K562 (cell line): ENCODE measurements around the gene ITSN1. TPM values are rescaled to one million over a fixed set of nuclear protein-coding genes. Genes with fewer than 3 reads are reported as not detected.

Experiments used
- ATAC-seq: fragments of 200-7000 bp; cut with Tn5 transposase; 3 replicates; pipeline ENCODE4 v1.9.1; 2020; ENCODE audit warnings: moderate library complexity
- BruUV-seq: library from RNA; stranded (reverse); fragments of 400-500 nt; replicated peaks from 2 replicates; lab custom pipeline; 2021; lab: Mats Ljungman, UMichigan
- CTCF ChIA-PET: fragments of 300-600 bp; formaldehyde crosslinking; extraction: SDS; loops from one replicate; lab custom pipeline; 2021; ENCODE audit warnings: low intra/inter-chr PET ratio; lab: Yijun Ruan, JAX
- POLR2A ChIA-PET: fragments of 300-600, 350-650 bp; sonication (Branson Sonifier 250); formaldehyde crosslinking; extraction: SDS; loops from one replicate; lab custom pipeline; 2021; ENCODE audit warnings: antibody characterized with exemption, inconsistent platforms; lab: Yijun Ruan, JAX
- DNase-seq, 4 experiments: peaks; one replicate each; pipeline versions ENCODE4 v3.0.0 to v3.0.0-alpha.2; 2011 to 2018; ENCODE audit warnings: low spot score in 3 of 4, mixed read lengths in 3 of 4; ENCODE audit errors: extremely low read depth in 1 of 4
- FAIRE-seq: peaks from 2 replicates; lab custom pipeline; 2011; peaks lifted over from hg19 to GRCh38; lab: Jason Lieb, UNC
- H2AFZ ChIP-seq: 2 replicates; pipeline ENCODE4 v1.6.0; 2011; ENCODE audit warnings: low read depth, low read length, control low read depth, inconsistent platforms
- H3K27ac ChIP-seq: fragments of 200-600 bp; 3 replicates; pipeline ENCODE4 v1.8.0; 2011; ENCODE audit warnings: low read depth, mild to moderate bottlenecking, control low read depth, inconsistent platforms, low read length, moderate library complexity, mixed read lengths; ENCODE audit errors: extremely low read depth
- H3K27me3 ChIP-seq, 2 experiments: fragments of 300-600 bp in 1 of 2; 2 replicates in 1 of 2; 3 replicates in 1 of 2; pipeline versions ENCODE4 v1.6.0 to v1.8.0; 2011; ENCODE audit warnings: inconsistent platforms in 2 of 2, low read length in 2 of 2, mild to moderate bottlenecking in 1 of 2, mixed read lengths in 1 of 2, moderate library complexity in 1 of 2; ENCODE audit not compliant: control insufficient read depth in 2 of 2, insufficient read depth in 2 of 2
- H3K36me3 ChIP-seq: fragments of 300-600 bp; 3 replicates; pipeline ENCODE4 v1.8.0; 2011; ENCODE audit warnings: mild to moderate bottlenecking, low read length, inconsistent platforms; ENCODE audit not compliant: control insufficient read depth, insufficient read depth
- H3K4me1 ChIP-seq, 2 experiments: fragments of 200-600 bp in 1 of 2; replicated peaks in 1 of 2; 2 replicates in 1 of 2; 3 replicates in 1 of 2; pipeline versions ENCODE4 v1.5.1 to v1.8.0; 2011; ENCODE audit warnings: inconsistent platforms in 2 of 2, low read length in 2 of 2, mild to moderate bottlenecking in 1 of 2, mixed read lengths in 1 of 2, moderate library complexity in 1 of 2; ENCODE audit not compliant: control insufficient read depth in 2 of 2, insufficient read depth in 2 of 2
- H3K4me2 ChIP-seq: 2 replicates; pipeline ENCODE4 v1.6.1; 2011; ENCODE audit warnings: low read length, control low read depth, inconsistent platforms, mixed read lengths; ENCODE audit not compliant: insufficient read depth
- H3K4me3 ChIP-seq: fragments of 200-600 bp; sonication (generic), shearing (Covaris generic); 2 replicates; pipeline ENCODE4 v1.5.1; 2016; ENCODE audit warnings: control low read depth, inconsistent platforms
- H3K79me2 ChIP-seq: fragments of 200-600 bp; 3 replicates; pipeline ENCODE4 v1.8.0; 2011; ENCODE audit warnings: low read length, inconsistent platforms; ENCODE audit not compliant: control insufficient read depth, insufficient read depth
- H3K9ac ChIP-seq, 2 experiments: 2 replicates each; pipeline versions ENCODE4 v1.6.0 to v1.6.1; 2011; ENCODE audit warnings: low read depth in 2 of 2, low read length in 2 of 2, control low read depth in 1 of 2, inconsistent platforms in 1 of 2, mild to moderate bottlenecking in 1 of 2, mixed read lengths in 1 of 2; ENCODE audit not compliant: insufficient read depth in 1 of 2
- H3K9me1 ChIP-seq: one replicate; pipeline ENCODE4 v1.6.0; 2011; ENCODE audit warnings: inconsistent platforms, mild to moderate bottlenecking, low read length, moderate library complexity; ENCODE audit not compliant: control insufficient read depth, insufficient read depth
- H3K9me3 ChIP-seq: replicated peaks from 2 replicates; pipeline ENCODE4 v1.5.1; 2011; ENCODE audit warnings: low read depth, low read length, inconsistent platforms; ENCODE audit not compliant: control insufficient read depth, insufficient read depth
- H4K20me1 ChIP-seq: replicated peaks from 2 replicates; pipeline ENCODE4 v1.6.1; 2011; ENCODE audit warnings: low read length, inconsistent platforms, mixed read lengths; ENCODE audit not compliant: control insufficient read depth, insufficient read depth
- ARHGAP35 ChIP-seq: fragments of 450-650 bp; IDR thresholded peaks from 2 replicates; pipeline ENCODE4 v1.6.1; 2018; ENCODE audit not compliant: partially characterized antibody
- CBFB ChIP-seq: sonication (generic); formaldehyde crosslinking; IDR thresholded peaks from 2 replicates; pipeline ENCODE4 v1.4.0; 2020; ENCODE audit warnings: mild to moderate bottlenecking, missing genetic modification reagents
- MCM3 ChIP-seq: fragments of 450-650 bp; IDR thresholded peaks from 2 replicates; pipeline ENCODE4 v1.6.1; 2016
- PHF8 ChIP-seq: fragments of 200-600 bp; sonication (generic); IDR thresholded peaks from 2 replicates; pipeline ENCODE4 v1.6.1; 2012; ENCODE audit warnings: mixed run types, mild to moderate bottlenecking, inconsistent platforms, low read length, moderate library complexity, borderline replicate concordance
- RHOXF2B ChIP-seq: fragments of 250-450 bp; sonication (Bioruptor Pico); conservative IDR thresholded peaks from 2 replicates; pipeline ENCODE4 v1.5.1; 2021
- SMAD3 ChIP-seq: fragments of 450-650 bp; formaldehyde crosslinking; conservative IDR thresholded peaks from 2 replicates; pipeline ENCODE4 v1.4.0; 2020; ENCODE audit warnings: mild to moderate bottlenecking
- SMAD4 ChIP-seq: fragments of 250-450 bp; sonication (Bioruptor Pico); conservative IDR thresholded peaks from 2 replicates; pipeline ENCODE4 v1.8.0; 2021; ENCODE audit warnings: inconsistent platforms, mild to moderate bottlenecking, moderate library complexity
- SRSF9 ChIP-seq: fragments of 200-400 bp; formaldehyde crosslinking; IDR thresholded peaks from 2 replicates; pipeline ENCODE4 v1.6.1; 2017; ENCODE audit warnings: low read depth, low read length, borderline replicate concordance
- TBL1XR1 ChIP-seq, 2 experiments: IDR thresholded peaks; 2 replicates each; pipeline ENCODE4 v1.6.1; 2012; ENCODE audit warnings: improper control_type of control experiment in 2 of 2, low read length in 2 of 2, mild to moderate bottlenecking in 1 of 2
- ZBTB33 ChIP-seq: sonication (generic); formaldehyde crosslinking; IDR thresholded peaks from 2 replicates; pipeline ENCODE4 v1.8.1; 2023; ENCODE audit warnings: mild to moderate bottlenecking, missing genetic modification reagents
- ZNF436 ChIP-seq: fragments of 250-450, 450-650 bp; sonication (Bioruptor Pico); formaldehyde crosslinking; IDR thresholded peaks from 2 replicates; pipeline ENCODE4 v1.7.0; 2020; ENCODE audit warnings: mild to moderate bottlenecking
- ZNF696 ChIP-seq: fragments of 250-450 bp; sonication (Bioruptor Pico); conservative IDR thresholded peaks from 2 replicates; pipeline ENCODE4 v1.4.0; 2020; ENCODE audit warnings: mild to moderate bottlenecking, moderate library complexity
- WGBS: fragments of 100-300 bp; shearing (Covaris generic); methylation state at CpG from one replicate; pipeline ENCODE4 v1.1.6; 2016; ENCODE audit warnings: low coverage, mixed read lengths; ENCODE audit not compliant: insufficient coverage; ENCODE audit errors: missing lambda C conversion rate; 5-methylcytosine and 5-hydroxymethylcytosine counted together
- in situ Hi-C: fragments of 300-500 bp; cut with MboI; formaldehyde crosslinking; loops from 4 replicates; pipeline ENCODE4 v1.15.0; 2018; ENCODE audit warnings: inconsistent platforms, mixed read lengths
- intact Hi-C: fragments of 100-400 bp; cut with micrococcal nuclease; formaldehyde crosslinking; loops from 2 replicates; pipeline ENCODE4 v1.14.2; 2022
- polyA plus RNA-seq, 8 experiments: library from polyadenylated mRNA; depleted of rRNA in 4 of 8; stranded (reverse) in 5 of 8; unstranded in 3 of 8; fragments of >200 nt; fragmentation: Nextera tagmentation in 2 of 8; fragmentation: Illumina TruSeq in 1 of 8; extraction: Ambion mirVana in 2 of 8; extraction: Trizol in 1 of 8; gene quantifications; 2 replicates each; pipeline versions ENCODE4 v1.2.1 to v1.2.3, GENCODE V29; 2011 to 2014; ENCODE audit warnings: inconsistent platforms in 1 of 8, missing spikeins in 1 of 8
- total RNA-seq, 7 experiments: library from RNA; depleted of rRNA in 6 of 7; stranded (reverse); fragments of >200 nt in 6 of 7; fragmentation: Illumina TruSeq in 2 of 7; extraction: Trizol in 2 of 7; gene quantifications; 2 replicates each; pipeline versions ENCODE4 v1.2.1 to v1.2.3, GENCODE V29; 2011 to 2021; ENCODE audit warnings: low replicate concordance in 1 of 7
- TF ChIP-seq, protein P1 (sequence below): IDR thresholded peaks from 2 replicates; pipeline ENCODE4 v1.6.1; 2012; ENCODE audit warnings: low read depth, low read length, improper control_type of control experiment, borderline replicate concordance
- TF ChIP-seq, protein P2 (sequence below): fragments of 450-650 bp; IDR thresholded peaks from 2 replicates; pipeline ENCODE4 v1.6.1; 2018; ENCODE audit warnings: mild to moderate bottlenecking, low read depth; ENCODE audit not compliant: partially characterized antibody
- TF ChIP-seq, protein P3 (sequence below), 2 experiments: fragments of 250-450 bp in 1 of 2; fragments of 450-650 bp in 1 of 2; sonication (Bioruptor Pico) in 1 of 2; IDR thresholded peaks; 2 replicates each; pipeline versions ENCODE4 v1.6.1 to v1.8.0; 2016 to 2021; ENCODE audit warnings: mild to moderate bottlenecking in 2 of 2, moderate library complexity in 2 of 2, missing compliant biosample characterization in 1 of 2, missing genetic modification characterization in 1 of 2

Gene ITSN1
- total and polyA plus RNA-seq, 9 of the 15 experiments (the other 6 are each of a cell fraction or from before 2014, with no cell fraction given), result 1.1 to 12.6 (median 4.8) TPM

- TF ChIP-seq SMAD3 (no peak), ZBTB33 (no peak)
Measured at GRCh38 chr21:33781121-33781520, 138.8 kb downstream of the ITSN1 start (continued).

- in situ Hi-C loops, result no loop called here
- ATAC-seq, result no peak
- no peak overlapping the region for H3K9ac ChIP-seq
- H3K4me1 ChIP-seq, result no peaks in the 10 kb centered on the region
- no peak for DNase-seq
- no peak overlapping the region for H3K27ac ChIP-seq
- no peaks in the 10 kb centered on the region for H3K9me1 ChIP-seq
- H3K4me3 ChIP-seq, result no peak overlapping the region
- H4K20me1 ChIP-seq, result no peaks in the 10 kb centered on the region
- no peak for FAIRE-seq
- WGBS, result 27% methylated on average over 2 of the region's 2 CpGs
- no peak overlapping the region for H3K4me2 ChIP-seq
- no peaks in the 10 kb centered on the region for H3K27me3 ChIP-seq
- ChIA-PET CTCF (no interaction called here), POLR2A (interaction anchor here (0.6 kb wide), 1 partner anchor 11 kb away, joined by 3 read pairs; no protein-coding TSS in a partner anchor)
- no peaks in the 10 kb centered on the region for H3K9me3 ChIP-seq
- no peaks in the 10 kb centered on the region for H3K36me3 ChIP-seq
- H3K79me2 ChIP-seq, result no peaks in the 10 kb centered on the region
- BruUV-seq, result no TSS peak
- intact Hi-C loops, result no loop called here
- H2AFZ ChIP-seq, result no peak overlapping the region
- TF ChIP-seq ZNF696 (CRISPR knock-in tag), result no peak
- no peak for TF ChIP-seq ZNF436 (CRISPR knock-in tag)
- TF ChIP-seq CBFB, result no peak
- TF ChIP-seq MCM3, result no peak
- no peak for TF ChIP-seq SMAD4 (CRISPR knock-in tag)
- TF ChIP-seq, protein P1, sequence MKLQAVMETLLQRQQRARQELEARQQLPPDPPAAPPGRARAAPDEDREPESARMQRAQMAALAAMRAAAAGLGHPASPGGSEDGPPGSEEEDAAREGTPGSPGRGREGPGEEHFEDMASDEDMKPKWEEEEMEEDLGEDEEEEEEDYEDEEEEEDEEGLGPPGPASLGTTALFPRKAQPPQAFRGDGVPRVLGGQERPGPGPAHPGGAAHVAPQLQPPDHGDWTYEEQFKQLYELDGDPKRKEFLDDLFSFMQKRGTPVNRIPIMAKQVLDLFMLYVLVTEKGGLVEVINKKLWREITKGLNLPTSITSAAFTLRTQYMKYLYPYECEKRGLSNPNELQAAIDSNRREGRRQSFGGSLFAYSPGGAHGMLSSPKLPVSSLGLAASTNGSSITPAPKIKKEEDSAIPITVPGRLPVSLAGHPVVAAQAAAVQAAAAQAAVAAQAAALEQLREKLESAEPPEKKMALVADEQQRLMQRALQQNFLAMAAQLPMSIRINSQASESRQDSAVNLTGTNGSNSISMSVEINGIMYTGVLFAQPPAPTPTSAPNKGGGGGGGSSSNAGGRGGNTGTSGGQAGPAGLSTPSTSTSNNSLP, result no peak
- no peak for TF ChIP-seq TBL1XR1 (IDR thresholded peaks at IDR 0.05; ENCODE audit: low read length in 2 of 2)
- no peak for TF ChIP-seq PHF8
- TF ChIP-seq, protein P2, sequence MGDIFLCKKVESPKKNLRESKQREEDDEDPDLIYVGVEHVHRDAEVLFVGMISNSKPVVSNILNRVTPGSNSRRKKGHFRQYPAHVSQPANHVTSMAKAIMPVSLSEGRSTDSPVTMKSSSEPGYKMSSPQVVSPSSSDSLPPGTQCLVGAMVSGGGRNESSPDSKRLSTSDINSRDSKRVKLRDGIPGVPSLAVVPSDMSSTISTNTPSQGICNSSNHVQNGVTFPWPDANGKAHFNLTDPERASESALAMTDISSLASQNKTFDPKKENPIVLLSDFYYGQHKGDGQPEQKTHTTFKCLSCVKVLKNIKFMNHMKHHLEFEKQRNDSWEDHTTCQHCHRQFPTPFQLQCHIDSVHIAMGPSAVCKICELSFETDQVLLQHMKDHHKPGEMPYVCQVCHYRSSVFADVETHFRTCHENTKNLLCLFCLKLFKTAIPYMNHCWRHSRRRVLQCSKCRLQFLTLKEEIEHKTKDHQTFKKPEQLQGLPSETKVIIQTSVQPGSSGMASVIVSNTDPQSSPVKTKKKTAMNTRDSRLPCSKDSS, result no peak
- TF ChIP-seq RHOXF2B (CRISPR knock-in tag), result no peak
- TF ChIP-seq SRSF9, result no peak
- TF ChIP-seq, protein P3, sequence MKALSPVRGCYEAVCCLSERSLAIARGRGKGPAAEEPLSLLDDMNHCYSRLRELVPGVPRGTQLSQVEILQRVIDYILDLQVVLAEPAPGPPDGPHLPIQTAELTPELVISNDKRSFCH (CRISPR knock-in tag; IDR thresholded peaks at IDR 0.05), result no peak
- TF ChIP-seq, protein P3 (tag; IDR thresholded peaks at IDR 0.05), result no peak
- no peak for TF ChIP-seq ARHGAP35
Measured at GRCh38 chr21:33783187-33783979, 141.1 kb downstream of the ITSN1 start.
